ENCODE measurements around the gene POLR2A.
A peak's percentile ranks its signal among the peaks of the same experiment; 100 is the strongest.

POLR2A gene

DNA sequence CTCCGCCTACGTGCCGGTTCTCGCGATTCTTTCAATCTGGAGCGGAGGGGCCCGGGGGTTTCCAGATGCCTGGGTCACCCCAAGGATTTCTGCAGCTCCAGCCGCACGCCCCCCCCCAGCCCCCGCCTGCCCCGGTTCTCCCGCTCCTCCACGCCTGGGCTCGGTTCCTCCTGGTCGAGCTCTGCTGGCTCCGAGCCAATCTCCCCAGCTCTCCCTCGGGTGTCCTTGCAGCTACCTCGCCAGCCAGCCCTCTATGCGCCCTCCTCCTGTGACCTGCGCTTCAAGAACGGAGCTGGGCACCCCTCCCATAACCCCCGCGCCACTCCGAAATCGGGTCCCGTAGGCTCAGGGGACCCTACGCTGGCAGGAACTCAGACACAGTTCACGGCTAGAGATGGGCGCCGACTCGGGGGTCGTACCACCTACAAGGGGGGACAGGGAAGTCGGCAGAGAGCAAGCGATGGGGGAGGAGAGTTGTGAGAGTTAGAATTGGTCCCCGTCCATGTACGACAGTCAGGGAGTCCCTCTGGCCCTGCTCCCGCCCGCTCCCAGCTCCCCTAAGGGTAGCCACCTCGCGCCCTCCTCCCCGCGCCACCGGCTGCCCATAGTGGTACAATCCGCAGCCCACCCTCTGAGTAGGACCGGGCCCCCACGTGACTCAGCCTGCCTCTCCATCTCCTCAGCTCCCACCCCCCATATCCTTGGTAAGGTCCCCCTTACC, 43.9 kb upstream of the POLR2A start (continued):
- TF ChIP-seq, protein P1, sequence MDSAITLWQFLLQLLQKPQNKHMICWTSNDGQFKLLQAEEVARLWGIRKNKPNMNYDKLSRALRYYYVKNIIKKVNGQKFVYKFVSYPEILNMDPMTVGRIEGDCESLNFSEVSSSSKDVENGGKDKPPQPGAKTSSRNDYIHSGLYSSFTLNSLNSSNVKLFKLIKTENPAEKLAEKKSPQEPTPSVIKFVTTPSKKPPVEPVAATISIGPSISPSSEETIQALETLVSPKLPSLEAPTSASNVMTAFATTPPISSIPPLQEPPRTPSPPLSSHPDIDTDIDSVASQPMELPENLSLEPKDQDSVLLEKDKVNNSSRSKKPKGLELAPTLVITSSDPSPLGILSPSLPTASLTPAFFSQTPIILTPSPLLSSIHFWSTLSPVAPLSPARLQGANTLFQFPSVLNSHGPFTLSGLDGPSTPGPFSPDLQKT (IDR thresholded peaks at IDR 0.05; ENCODE audit: borderline replicate concordance, low read depth, low read length), result no peak
- TF ChIP-seq ZNF211 (tag by site-specific recombination; IDR thresholded peaks at IDR 0.05; ENCODE audit: low read depth) (no peak), ZNF146 (tag by site-specific recombination; IDR thresholded peaks at IDR 0.05) (no peak), ZNF623 (tag by site-specific recombination; IDR thresholded peaks at IDR 0.05) (no peak), ZNF121 (tag by site-specific recombination; IDR thresholded peaks at IDR 0.05) (no peak), SALL2 (tag by site-specific recombination; IDR thresholded peaks at IDR 0.05; ENCODE audit: borderline replicate concordance) (no peak), SP2 (tag by site-specific recombination; IDR thresholded peaks at IDR 0.05) (peak; percentile 64), ZNF37A (tag by site-specific recombination; IDR thresholded peaks at IDR 0.05) (no peak), HOXA7 (CRISPR knock-in tag; IDR thresholded peaks at IDR 0.05; ENCODE audit: borderline replicate concordance) (no peak), ZNF341 (tag by site-specific recombination; IDR thresholded peaks at IDR 0.05; ENCODE audit: low read depth) (no peak), ZNF629 (tag by site-specific recombination; IDR thresholded peaks at IDR 0.05) (peak; percentile 56), KLF10 (tag by site-specific recombination; IDR thresholded peaks at IDR 0.05) (no peak; the same call in 1 of the 2 replicates), ZNF521 (tag by site-specific recombination; IDR thresholded peaks at IDR 0.05) (no peak), ZXDB (tag by site-specific recombination; IDR thresholded peaks at IDR 0.05) (no peak), ZNF366 (tag by site-specific recombination; conservative IDR thresholded peaks at IDR 0.05) (no peak), ZNF548 (tag by site-specific recombination; IDR thresholded peaks at IDR 0.05) (no peak), ZNF555 (tag by site-specific recombination; conservative IDR thresholded peaks at IDR 0.05) (no peak), KLF9 (tag by site-specific recombination; IDR thresholded peaks at IDR 0.05; ENCODE audit: low read depth) (peak; percentile 59; the same call in 1 of the 2 replicates), ZFP3 (tag by site-specific recombination; IDR thresholded peaks at IDR 0.05; ENCODE audit: low read depth) (no peak), ZNF473 (tag by site-specific recombination; IDR thresholded peaks at IDR 0.05) (no peak), MEIS1 (CRISPR knock-in tag; IDR thresholded peaks at IDR 0.05; ENCODE audit: borderline replicate concordance) (no peak), ZNF292 (tag by site-specific recombination; IDR thresholded peaks at IDR 0.05; ENCODE audit: borderline replicate concordance, low read depth) (no peak)
- TF ChIP-seq, protein P2, sequence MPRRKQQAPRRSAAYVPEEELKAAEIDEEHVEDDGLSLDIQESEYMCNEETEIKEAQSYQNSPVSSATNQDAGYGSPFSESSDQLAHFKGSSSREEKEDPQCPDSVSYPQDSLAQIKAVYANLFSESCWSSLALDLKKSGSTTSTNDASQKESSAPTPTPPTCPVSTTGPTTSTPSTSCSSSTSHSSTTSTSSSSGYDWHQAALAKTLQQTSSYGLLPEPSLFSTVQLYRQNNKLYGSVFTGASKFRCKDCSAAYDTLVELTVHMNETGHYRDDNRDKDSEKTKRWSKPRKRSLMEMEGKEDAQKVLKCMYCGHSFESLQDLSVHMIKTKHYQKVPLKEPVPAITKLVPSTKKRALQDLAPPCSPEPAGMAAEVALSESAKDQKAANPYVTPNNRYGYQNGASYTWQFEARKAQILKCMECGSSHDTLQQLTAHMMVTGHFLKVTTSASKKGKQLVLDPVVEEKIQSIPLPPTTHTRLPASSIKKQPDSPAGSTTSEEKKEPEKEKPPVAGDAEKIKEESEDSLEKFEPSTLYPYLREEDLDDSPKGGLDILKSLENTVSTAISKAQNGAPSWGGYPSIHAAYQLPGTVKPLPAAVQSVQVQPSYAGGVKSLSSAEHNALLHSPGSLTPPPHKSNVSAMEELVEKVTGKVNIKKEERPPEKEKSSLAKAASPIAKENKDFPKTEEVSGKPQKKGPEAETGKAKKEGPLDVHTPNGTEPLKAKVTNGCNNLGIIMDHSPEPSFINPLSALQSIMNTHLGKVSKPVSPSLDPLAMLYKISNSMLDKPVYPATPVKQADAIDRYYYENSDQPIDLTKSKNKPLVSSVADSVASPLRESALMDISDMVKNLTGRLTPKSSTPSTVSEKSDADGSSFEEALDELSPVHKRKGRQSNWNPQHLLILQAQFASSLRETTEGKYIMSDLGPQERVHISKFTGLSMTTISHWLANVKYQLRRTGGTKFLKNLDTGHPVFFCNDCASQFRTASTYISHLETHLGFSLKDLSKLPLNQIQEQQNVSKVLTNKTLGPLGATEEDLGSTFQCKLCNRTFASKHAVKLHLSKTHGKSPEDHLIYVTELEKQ (tag by site-specific recombination; IDR thresholded peaks at IDR 0.05; ENCODE audit: borderline replicate concordance), result peak; percentile 65; the same call in 1 of the 2 replicates
- TF ChIP-seq, protein P3, sequence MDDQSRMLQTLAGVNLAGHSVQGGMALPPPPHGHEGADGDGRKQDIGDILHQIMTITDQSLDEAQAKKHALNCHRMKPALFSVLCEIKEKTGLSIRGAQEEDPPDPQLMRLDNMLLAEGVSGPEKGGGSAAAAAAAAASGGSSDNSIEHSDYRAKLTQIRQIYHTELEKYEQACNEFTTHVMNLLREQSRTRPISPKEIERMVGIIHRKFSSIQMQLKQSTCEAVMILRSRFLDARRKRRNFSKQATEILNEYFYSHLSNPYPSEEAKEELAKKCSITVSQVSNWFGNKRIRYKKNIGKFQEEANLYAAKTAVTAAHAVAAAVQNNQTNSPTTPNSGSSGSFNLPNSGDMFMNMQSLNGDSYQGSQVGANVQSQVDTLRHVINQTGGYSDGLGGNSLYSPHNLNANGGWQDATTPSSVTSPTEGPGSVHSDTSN (CRISPR knock-in tag; IDR thresholded peaks at IDR 0.05), result no peak
- TF ChIP-seq, protein P4, sequence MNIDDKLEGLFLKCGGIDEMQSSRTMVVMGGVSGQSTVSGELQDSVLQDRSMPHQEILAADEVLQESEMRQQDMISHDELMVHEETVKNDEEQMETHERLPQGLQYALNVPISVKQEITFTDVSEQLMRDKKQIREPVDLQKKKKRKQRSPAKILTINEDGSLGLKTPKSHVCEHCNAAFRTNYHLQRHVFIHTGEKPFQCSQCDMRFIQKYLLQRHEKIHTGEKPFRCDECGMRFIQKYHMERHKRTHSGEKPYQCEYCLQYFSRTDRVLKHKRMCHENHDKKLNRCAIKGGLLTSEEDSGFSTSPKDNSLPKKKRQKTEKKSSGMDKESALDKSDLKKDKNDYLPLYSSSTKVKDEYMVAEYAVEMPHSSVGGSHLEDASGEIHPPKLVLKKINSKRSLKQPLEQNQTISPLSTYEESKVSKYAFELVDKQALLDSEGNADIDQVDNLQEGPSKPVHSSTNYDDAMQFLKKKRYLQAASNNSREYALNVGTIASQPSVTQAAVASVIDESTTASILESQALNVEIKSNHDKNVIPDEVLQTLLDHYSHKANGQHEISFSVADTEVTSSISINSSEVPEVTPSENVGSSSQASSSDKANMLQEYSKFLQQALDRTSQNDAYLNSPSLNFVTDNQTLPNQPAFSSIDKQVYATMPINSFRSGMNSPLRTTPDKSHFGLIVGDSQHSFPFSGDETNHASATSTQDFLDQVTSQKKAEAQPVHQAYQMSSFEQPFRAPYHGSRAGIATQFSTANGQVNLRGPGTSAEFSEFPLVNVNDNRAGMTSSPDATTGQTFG (tag by site-specific recombination; IDR thresholded peaks at IDR 0.05; ENCODE audit: borderline replicate concordance), result no peak; the same call in 1 of the 2 replicates
- TF ChIP-seq, protein P5, sequence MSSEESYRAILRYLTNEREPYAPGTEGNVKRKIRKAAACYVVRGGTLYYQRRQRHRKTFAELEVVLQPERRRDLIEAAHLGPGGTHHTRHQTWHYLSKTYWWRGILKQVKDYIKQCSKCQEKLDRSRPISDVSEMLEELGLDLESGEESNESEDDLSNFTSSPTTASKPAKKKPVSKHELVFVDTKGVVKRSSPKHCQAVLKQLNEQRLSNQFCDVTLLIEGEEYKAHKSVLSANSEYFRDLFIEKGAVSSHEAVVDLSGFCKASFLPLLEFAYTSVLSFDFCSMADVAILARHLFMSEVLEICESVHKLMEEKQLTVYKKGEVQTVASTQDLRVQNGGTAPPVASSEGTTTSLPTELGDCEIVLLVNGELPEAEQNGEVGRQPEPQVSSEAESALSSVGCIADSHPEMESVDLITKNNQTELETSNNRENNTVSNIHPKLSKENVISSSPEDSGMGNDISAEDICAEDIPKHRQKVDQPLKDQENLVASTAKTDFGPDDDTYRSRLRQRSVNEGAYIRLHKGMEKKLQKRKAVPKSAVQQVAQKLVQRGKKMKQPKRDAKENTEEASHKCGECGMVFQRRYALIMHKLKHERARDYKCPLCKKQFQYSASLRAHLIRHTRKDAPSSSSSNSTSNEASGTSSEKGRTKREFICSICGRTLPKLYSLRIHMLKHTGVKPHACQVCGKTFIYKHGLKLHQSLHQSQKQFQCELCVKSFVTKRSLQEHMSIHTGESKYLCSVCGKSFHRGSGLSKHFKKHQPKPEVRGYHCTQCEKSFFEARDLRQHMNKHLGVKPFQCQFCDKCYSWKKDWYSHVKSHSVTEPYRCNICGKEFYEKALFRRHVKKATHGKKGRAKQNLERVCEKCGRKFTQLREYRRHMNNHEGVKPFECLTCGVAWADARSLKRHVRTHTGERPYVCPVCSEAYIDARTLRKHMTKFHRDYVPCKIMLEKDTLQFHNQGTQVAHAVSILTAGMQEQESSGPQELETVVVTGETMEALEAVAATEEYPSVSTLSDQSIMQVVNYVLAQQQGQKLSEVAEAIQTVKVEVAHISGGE (tag by site-specific recombination; conservative IDR thresholded peaks at IDR 0.05; ENCODE audit: low read depth), result peak; percentile 35; the same call in 1 of the 2 replicates

Measured in HEK293 (cell line).